ENCODE data around the gene TTC27. TPM values are rescaled to one million over a fixed set of nuclear protein-coding genes. Genes with fewer than 3 reads are reported as not detected.

Gene TTC27
- total RNA-seq, 1 donor from 2014 or later = 10.3 TPM

DNA sequence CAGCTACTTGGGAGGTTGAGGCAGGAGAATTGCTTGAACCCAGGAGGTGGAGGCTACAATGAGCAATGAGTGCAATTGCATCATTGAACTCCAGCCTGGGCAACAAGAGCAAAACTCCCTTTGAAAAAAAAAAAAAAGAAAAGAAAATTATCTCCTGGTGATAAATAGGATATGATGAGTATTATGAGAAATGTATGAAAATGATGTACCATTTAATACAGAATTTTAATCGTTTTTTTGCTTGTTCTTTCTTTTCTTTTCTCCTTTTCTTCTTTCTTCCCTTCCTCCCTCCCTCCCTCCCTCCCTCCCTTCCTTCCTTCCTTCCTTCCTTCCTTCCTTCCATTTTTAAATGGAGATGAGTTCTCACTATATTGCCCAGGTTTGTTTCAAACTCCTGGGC, 40.4 kb downstream of the TTC27 start:
- no peaks in the 10 kb centered on the region for H3K9me3 ChIP-seq
- H3K27ac ChIP-seq = no peak overlapping the region
- DNase-seq (no peak), ATAC-seq (no peak)
- peaks cover 7% of the 10 kb centered on the region for H3K36me3 ChIP-seq
- no peak overlapping the region for H3K4me3 ChIP-seq
- intact Hi-C loops (cut with DNase I) = no loop called here
- TF ChIP-seq CTCF (IDR thresholded peaks at IDR 0.05) = no peak
- no peaks in the 10 kb centered on the region for H3K4me1 ChIP-seq
- H3K27me3 ChIP-seq = no peaks in the 10 kb centered on the region

GRCh38 chr2:32671885-32672533, 44.2 kb downstream of the TTC27 start:
- Histone ChIP-seq H3K9me3 (no peaks in the 10 kb centered on the region), H3K27ac (no peak overlapping the region), H3K4me1 (no peaks in the 10 kb centered on the region), H3K36me3 (peaks cover 19% of the 10 kb centered on the region), H3K4me3 (no peak overlapping the region), H3K27me3 (no peaks in the 10 kb centered on the region)
- ATAC-seq (no peak), DNase-seq (no peak)
- TF ChIP-seq CTCF (IDR thresholded peaks at IDR 0.05) = no peak
- intact Hi-C loops (cut with DNase I) = no loop called here

- no peaks in the 10 kb centered on the region for H3K9me3 ChIP-seq
- ATAC-seq = no peak
- intact Hi-C loops (cut with DNase I) = no loop called here
- no peak for DNase-seq
- no peak overlapping the region for H3K4me3 ChIP-seq
- no peaks in the 10 kb centered on the region for H3K4me1 ChIP-seq
- TF ChIP-seq CTCF (IDR thresholded peaks at IDR 0.05) = no peak
- no peak overlapping the region for H3K27ac ChIP-seq
- H3K36me3 ChIP-seq = peaks cover 25% of the 10 kb centered on the region
- no peaks in the 10 kb centered on the region for H3K27me3 ChIP-seq
These were observed 51.0 kb downstream of the TTC27 start for GRCh38 chr2:32678825-32679224.

GRCh38 chr2:32680942-32681341, 53.1 kb downstream of the TTC27 start:
- no peak for ATAC-seq
- intact Hi-C loops (cut with DNase I) = no loop called here
- Histone ChIP-seq H3K36me3 (peaks cover 18% of the 10 kb centered on the region), H3K4me3 (no peak overlapping the region), H3K27ac (no peak overlapping the region), H3K4me1 (no peaks in the 10 kb centered on the region), H3K9me3 (no peaks in the 10 kb centered on the region), H3K27me3 (no peaks in the 10 kb centered on the region)
- no peak for DNase-seq
- no peak for TF ChIP-seq CTCF (IDR thresholded peaks at IDR 0.05)

DNA sequence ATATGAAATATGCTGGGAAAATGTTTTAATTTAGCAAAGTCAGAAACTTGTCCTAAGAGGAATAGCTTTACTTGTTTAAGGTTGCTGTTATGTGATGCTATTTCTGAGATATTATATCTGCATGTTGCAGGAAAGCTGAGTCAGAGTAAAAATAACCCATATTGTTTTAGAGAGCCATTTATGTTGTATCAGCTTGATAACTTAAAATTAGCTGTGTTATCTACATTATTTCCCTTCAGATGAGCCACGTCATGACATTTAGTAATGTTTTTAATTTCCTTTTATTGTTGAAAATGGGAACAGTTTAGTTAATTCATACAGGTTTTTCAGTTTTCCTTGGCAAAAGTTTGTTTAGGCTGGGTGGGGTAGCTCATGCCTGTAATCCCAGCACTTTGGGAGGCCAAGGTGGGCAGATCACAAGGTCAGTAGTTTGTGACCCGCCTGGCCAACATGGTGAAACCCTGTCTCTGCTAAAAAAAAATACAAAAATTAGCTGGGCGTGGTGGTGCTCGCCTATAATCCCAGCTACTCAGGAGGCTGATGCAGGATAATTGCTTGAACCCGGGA, 55.8 kb downstream of the TTC27 start:
- TF ChIP-seq CTCF (IDR thresholded peaks at IDR 0.05) = no peak
- H3K4me3 ChIP-seq = no peak overlapping the region
- ATAC-seq (no peak), DNase-seq (no peak)
- no peaks in the 10 kb centered on the region for H3K9me3 ChIP-seq
- H3K27me3 ChIP-seq = no peaks in the 10 kb centered on the region
- intact Hi-C loops (cut with DNase I) = no loop called here
- H3K4me1 ChIP-seq = no peaks in the 10 kb centered on the region
- no peak overlapping the region for H3K27ac ChIP-seq
- peaks cover 14% of the 10 kb centered on the region for H3K36me3 ChIP-seq
